Raji (cell line): Measurements from ENCODE around the gene F2RL3.

ENCODE experiments used
- POLR2A ChIP-seq: IDR thresholded peaks from 2 replicates; pipeline ENCODE4 v1.6.1; 2011; ENCODE audit warnings: low read depth, low read length, control low read depth; ENCODE audit not compliant: insufficient read depth

The F2RL3 gene

DNA sequence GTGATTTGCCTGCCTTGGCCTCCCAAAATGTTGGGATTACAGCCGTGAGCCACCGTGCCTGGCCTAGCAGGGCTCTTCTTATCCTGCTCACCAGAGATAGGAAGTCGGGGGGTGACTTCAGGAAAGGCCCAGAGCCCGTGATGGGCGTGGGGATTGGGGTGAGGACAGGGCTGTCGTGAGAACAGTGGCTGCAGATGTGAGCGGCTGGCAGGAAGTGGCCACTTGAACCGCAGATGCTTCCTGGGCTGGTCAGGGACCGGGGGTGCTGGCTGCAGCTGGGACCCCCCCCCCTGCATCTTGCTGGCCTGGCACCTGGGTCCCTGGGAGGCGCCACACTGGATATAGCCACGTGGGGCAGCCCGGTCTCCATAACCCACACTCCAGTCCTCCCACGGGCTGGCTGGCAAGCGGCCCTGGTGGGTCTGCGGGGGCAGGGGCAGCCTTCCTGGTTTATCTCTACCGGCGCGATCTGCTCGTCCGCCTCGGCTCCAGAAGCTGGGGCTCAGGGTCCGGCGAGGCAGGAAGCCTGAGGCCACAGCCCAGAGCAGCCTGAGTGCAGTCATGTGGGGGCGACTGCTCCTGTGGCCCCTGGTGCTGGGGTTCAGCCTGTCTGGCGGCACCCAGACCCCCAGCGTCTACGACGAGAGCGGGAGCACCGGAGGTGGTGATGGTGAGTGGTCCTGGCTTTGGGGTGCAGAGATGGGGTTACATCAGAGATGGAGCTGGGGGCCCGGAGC, at the start of gene F2RL3:
Gene F2RL3, plus strand, starts transcription at position 371 of the 737 bp plus-strand sequence. Its CDS starts 191 bp downstream, at position 562.
- no peak for TF ChIP-seq POLR2A

- TF ChIP-seq POLR2A = no peak
These were observed 47.3 kb upstream of the F2RL3 start for GRCh38 chr19:16841391-16841926.

- TF ChIP-seq POLR2A = no peak
These were observed 41.9 kb upstream of the F2RL3 start for GRCh38 chr19:16846901-16847300.

DNA sequence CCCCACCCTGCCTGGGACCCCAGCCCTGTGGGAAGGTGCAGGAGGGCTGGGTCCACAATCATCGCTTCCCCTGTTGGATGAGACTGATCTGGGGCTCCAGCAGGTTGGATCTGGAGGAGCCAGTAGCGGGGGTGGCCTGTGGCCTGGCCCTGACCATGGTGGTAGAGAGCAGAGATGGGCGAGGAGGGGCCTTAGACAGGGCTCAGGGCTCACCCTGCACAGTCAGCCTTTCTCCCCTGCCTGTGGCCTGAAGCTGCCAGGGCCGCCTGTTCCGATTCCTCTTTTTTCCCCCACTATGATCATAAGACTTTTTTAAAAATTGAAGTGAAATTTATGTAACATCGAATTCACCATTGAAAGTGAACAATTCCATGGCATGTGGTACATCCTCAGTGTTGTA, 41.4 kb upstream of the F2RL3 start:
- no peak for TF ChIP-seq POLR2A

GRCh38 chr19:16849168-16849567, 39.6 kb upstream of the F2RL3 start:
- TF ChIP-seq POLR2A = no peak

DNA sequence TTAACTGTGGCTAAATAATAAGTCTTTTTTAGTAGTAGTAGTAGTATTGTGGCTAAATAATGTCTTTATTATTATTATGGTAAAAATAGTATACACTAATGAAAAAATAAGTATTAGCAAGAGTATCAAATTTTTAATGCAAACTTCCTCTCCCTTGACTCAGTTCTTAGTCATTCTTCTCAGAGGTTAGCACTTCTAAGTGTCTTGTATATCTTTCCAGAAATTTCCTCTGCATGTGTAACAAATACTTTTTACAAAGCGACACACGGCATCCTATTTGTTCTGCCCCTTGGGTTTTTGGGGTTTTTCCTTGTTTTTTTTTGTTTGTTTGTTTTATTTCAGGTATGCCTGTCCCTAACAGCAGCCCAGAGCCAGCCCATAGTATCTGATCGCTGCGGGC, 38.7 kb upstream of the F2RL3 start:
- TF ChIP-seq POLR2A = no peak

DNA sequence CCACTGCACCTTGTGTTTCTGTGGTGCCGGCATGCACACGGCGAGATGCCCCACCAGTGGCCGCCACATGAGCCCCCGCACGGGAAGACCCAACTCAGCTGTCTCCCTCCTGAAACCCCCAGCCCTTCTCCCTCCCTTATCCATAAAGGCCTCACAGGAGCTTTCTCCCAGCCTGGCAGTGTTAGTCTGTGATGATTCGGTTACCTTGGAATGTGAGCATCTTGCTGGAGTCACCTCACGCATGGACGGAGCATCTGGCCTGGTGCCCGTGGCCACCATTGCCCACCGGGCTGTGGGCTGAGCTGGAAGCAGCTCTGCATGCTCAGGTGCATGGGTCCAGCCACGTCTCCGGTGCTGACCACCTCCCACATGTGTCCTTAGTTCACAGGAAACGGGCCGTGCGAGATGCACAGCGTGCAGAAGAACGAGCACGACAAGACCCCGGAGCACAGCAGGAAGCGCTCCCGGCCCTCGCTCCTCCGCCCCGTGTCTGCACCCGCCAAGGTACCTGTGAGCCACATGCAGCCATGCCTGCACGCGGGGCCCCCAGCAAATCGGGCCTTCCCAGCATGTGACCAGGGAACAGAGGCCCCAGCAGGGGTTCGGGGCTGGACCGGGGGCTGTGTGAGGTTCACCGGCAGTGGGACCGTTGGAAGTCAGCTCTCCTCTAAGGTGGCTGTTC, 37.6 kb upstream of the F2RL3 start:
- no peak for TF ChIP-seq POLR2A

DNA sequence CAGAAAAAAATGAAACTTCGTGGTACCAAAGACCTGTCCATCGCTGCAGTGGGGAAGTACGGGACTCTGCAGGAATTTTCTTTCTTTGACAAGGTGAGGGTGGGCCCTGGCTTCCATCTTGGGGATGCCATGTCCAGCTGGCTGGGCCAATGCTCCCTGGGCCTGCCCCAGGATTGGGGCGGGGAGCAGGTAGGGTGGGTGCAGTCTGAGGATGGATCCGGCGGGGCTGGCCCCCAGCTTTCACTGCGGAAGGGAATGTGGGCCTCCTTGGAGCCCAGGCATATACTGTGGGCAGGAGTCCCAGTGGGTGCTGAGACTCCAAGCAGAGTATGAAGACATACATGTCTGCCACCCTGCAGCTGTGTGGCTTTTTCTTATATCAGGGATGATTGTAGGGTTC, 35.7 kb upstream of the F2RL3 start:
- TF ChIP-seq POLR2A = no peak

- TF ChIP-seq POLR2A = no peak
These were observed 32.7 kb upstream of the F2RL3 start for GRCh38 chr19:16856091-16856490.

DNA sequence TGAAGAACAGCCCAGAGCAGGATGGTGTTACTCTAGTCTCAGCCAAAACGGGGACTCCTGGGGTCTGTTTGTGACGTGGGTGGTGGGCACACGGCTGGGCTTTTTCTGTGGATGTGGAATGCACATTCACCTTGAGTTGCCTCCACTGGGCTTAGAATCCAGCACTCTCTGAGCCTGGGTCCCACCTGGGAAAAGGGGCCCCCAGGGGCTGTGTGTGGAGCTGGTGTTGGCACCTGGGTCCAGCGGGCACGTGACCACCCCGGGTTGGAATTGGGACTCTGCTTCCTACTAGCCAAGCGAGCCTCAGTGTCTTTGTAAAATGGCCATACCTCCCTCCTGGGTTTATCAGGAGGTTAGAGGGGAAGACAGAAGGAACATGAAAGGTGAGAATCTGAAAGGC, 29.2 kb upstream of the F2RL3 start:
- no peak for TF ChIP-seq POLR2A

DNA sequence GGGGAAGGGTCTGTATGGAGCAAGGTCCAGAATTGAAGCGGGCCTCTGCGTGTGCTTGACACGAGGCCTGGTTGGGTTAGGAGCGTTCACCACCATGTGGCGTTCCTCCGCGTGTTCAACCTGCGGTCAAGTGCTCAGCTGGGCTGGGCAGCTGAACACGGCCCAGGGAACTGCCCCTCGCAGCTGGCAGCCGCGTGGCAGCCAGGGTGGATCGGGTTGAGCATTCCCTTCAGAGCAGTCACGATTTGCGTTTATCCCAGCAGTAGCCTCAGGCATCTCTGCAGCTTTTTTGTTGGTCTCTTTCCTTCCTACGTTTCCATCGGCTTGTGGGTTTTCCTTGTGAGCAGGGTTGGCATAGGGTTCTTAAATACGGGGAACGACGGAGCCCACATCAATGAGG, 28.7 kb upstream of the F2RL3 start:
- TF ChIP-seq POLR2A = no peak

- no peak for TF ChIP-seq POLR2A
These were observed 27.8 kb upstream of the F2RL3 start for GRCh38 chr19:16861011-16861410.

DNA sequence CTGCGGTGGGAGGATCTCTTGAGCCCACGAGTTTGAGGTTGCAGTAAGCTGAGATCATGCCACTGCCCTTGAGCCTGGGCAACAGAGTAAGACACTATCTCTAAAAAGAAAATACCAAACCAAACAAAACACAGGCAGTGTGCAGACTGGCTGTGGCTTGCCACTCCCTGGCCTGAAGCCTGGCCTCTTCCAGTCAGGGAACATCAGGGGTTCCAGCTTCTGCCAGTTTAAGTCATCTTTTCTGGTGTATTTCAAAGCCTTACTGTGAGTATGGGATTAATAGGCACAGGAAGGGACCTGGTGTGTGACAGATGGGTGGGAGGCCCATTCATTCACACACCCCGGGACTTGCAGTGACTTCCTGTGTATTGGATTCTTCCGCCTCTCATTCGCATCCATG, 27.0 kb upstream of the F2RL3 start:
- no peak for TF ChIP-seq POLR2A

DNA sequence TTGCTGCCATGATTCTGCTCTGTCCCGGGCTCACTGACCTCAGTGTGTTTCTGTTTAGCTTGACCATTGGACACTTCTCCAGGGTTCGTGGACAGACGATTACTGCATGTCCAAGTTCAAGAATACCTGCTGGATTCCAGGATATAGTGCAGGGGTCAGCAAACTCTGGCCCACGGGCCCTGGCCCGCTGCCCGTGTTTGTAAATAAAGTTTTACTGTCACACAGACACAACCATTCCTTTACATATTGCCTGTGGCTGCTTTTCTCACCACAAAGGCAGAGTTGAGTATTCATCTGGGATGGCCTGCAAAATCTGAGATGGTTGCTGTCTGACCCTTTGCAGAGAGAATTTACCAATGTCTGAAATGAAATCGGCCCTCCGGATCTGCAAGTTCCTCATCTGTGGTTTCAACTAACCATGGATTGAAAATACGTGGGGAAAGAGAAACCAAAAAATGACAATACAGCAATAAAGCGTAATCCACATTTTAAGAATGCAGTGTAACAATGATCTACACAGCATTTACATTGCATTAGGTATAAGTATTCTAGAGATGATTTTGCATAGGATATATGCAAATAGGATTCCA, 25.9 kb upstream of the F2RL3 start:
- no peak for TF ChIP-seq POLR2A

- TF ChIP-seq POLR2A = no peak
These were observed 21.6 kb upstream of the F2RL3 start for GRCh38 chr19:16867211-16867610.
